ENCODE measurements around the gene COL9A3. TPM values are rescaled to one million over a fixed set of nuclear protein-coding genes. Genes with fewer than 3 reads are reported as not detected.

COL9A3 gene
- polyA plus RNA-seq, 2 of the 4 experiments (the other 2 are of a cell fraction) = 0.41 to 0.49 TPM

- DNase-seq (ENCODE audit: low read depth in 1 of 2, low spot score in 1 of 2) (no peak), FAIRE-seq (no peak), ATAC-seq (no peak)
- Histone ChIP-seq H3K4me2 (no peak overlapping the region), H3K4me1 (peaks cover 6% of the 10 kb centered on the region; the same call in 1 of the 3 replicates), H3K27ac (no peak overlapping the region), H3K9me3 (no peaks in the 10 kb centered on the region), H3K4me3 (no peak overlapping the region)
- TF ChIP-seq HOXB13 (CRISPR knock-in tag; IDR thresholded peaks at IDR 0.05; ENCODE audit: low read depth) (no peak), HEYL (CRISPR knock-in tag; IDR thresholded peaks at IDR 0.05) (no peak), ZNF302 (CRISPR knock-in tag; IDR thresholded peaks at IDR 0.05) (no peak), JUN (IDR thresholded peaks at IDR 0.05) (no peak), MAX (IDR thresholded peaks at IDR 0.05) (no peak), E2F6 (IDR thresholded peaks at IDR 0.05; ENCODE audit: borderline replicate concordance, low read depth) (no peak), TFCP2L1 (CRISPR knock-in tag; IDR thresholded peaks at IDR 0.05) (no peak), EP300 (IDR thresholded peaks at IDR 0.05) (no peak), SREBF2 (IDR thresholded peaks at IDR 0.05) (no peak), BCL3 (IDR thresholded peaks at IDR 0.05) (no peak), MAFK (IDR thresholded peaks at IDR 0.05; ENCODE audit: partially characterized antibody) (no peak), MAZ (IDR thresholded peaks at IDR 0.05; ENCODE audit: borderline replicate concordance, low read depth, low read length) (no peak), ZFP36 (IDR thresholded peaks at IDR 0.05; ENCODE audit: borderline replicate concordance, partially characterized antibody) (no peak), HES2 (IDR thresholded peaks at IDR 0.05) (no peak), FOXS1 (CRISPR knock-in tag; IDR thresholded peaks at IDR 0.05) (no peak)
- WGBS (ENCODE audit: missing lambda C conversion rate) = 71% methylated on average over 15 of the region's 23 CpGs
- ChIA-PET CTCF (interaction anchor here (1.0 to 1.3 kb wide), 2 partner anchors 19 to 20 kb away, joined by 3 to 5 read pairs; no protein-coding TSS in a partner anchor), POLR2A (no interaction called here)
Measured at GRCh38 chr20:62772103-62772611, 44.7 kb upstream of the COL9A3 start.

GRCh38 chr20:62772619-62772989 is 44.2 kb upstream of the COL9A3 start:
- Histone ChIP-seq H3K9me3 (no peaks in the 10 kb centered on the region), H3K4me3 (no peak overlapping the region), H3K27ac (no peak overlapping the region), H3K4me2 (no peak overlapping the region), H3K4me1 (peaks cover 6% of the 10 kb centered on the region; the same call in 1 of the 3 replicates)
- CTCF ChIA-PET = interaction anchor here (1.0 to 3.3 kb wide), 3 partner anchors 10 to 236 kb away, joined by 3 to 20 read pairs (median 4); no protein-coding TSS in a partner anchor
- WGBS (ENCODE audit: missing lambda C conversion rate) = 69% methylated on average over 11 of the region's 11 CpGs
- ATAC-seq (no peak), FAIRE-seq (no peak), DNase-seq (ENCODE audit: low read depth in 1 of 2, low spot score in 1 of 2) (no peak)
- TF ChIP-seq ZSCAN20 (CRISPR knock-in tag; IDR thresholded peaks at IDR 0.05) (no peak), PBX3 (IDR thresholded peaks at IDR 0.05) (no peak), EHMT2 (IDR thresholded peaks at IDR 0.05; ENCODE audit: low read depth) (no peak), ESRRA (IDR thresholded peaks at IDR 0.05; ENCODE audit: borderline replicate concordance, low read length) (no peak), CHD4 (IDR thresholded peaks at IDR 0.05; ENCODE audit: borderline replicate concordance) (no peak), FOXS1 (CRISPR knock-in tag; IDR thresholded peaks at IDR 0.05) (no peak), CTCF (IDR thresholded peaks at IDR 0.05) (no peak), SREBF2 (IDR thresholded peaks at IDR 0.05) (no peak), FOSL2 (IDR thresholded peaks at IDR 0.05) (no peak), FOSL2 (CRISPR knock-in tag; IDR thresholded peaks at IDR 0.05) (no peak)
- POLR2A ChIA-PET = no interaction called here

Measured in A549 (cell line).